IMR-90 (cell line): ENCODE results near the gene KLF1. TPM values are rescaled to one million over a fixed set of nuclear protein-coding genes. Genes with fewer than 3 reads are reported as not detected.

Experiments
- ATAC-seq: fragments of 200-7000 bp; cut with Tn5 transposase; 2 replicates; pipeline ENCODE4 v1.9.1; 2020; ENCODE audit warnings: low read depth, mild to moderate bottlenecking, moderate library complexity
- BruUV-seq: library from RNA; stranded (reverse); fragments of 400-500 nt; replicated peaks from 2 replicates; lab custom pipeline; 2021; lab: Mats Ljungman, UMichigan
- CTCF ChIA-PET: fragments of 300-600 bp; formaldehyde crosslinking; extraction: SDS; loops from one replicate; lab custom pipeline; 2021; ENCODE audit warnings: antibody characterized with exemption; lab: Yijun Ruan, JAX
- POLR2A ChIA-PET: fragments of 300-600 bp; sonication (Branson Sonifier 250); formaldehyde crosslinking; loops from one replicate; lab custom pipeline; 2022; ENCODE audit warnings: antibody characterized with exemption; ENCODE audit not compliant: unreplicated experiment; lab: Charles Lee
- DNase-seq: peaks from one replicate; pipeline ENCODE4 v3.0.0; 2013
- H2AFZ ChIP-seq: replicated peaks from 2 replicates; pipeline ENCODE3; 2013; ENCODE audit warnings: low read length, mild to moderate bottlenecking; ENCODE audit not compliant: poor library complexity
- H2AK5ac ChIP-seq: 2 replicates; pipeline ENCODE4 v1.6.1; 2013; ENCODE audit warnings: low read depth, low read length, inconsistent platforms
- H2AK9ac ChIP-seq: replicated peaks from 2 replicates; pipeline ENCODE3; 2013; ENCODE audit warnings: mild to moderate bottlenecking, low read depth, low read length, moderate library complexity; ENCODE audit not compliant: poor library complexity
- H2BK120ac ChIP-seq: 2 replicates; pipeline ENCODE4 v1.6.1; 2013; ENCODE audit warnings: low read depth, low read length, inconsistent platforms
- H2BK15ac ChIP-seq: 3 replicates; pipeline ENCODE4 v1.6.1; 2013; ENCODE audit warnings: low read depth, low read length, inconsistent platforms
- H2BK20ac ChIP-seq: 2 replicates; pipeline ENCODE4 v1.6.1; 2013; ENCODE audit warnings: low read depth, mild to moderate bottlenecking, inconsistent platforms, low read length, moderate library complexity
- H2BK5ac ChIP-seq: 2 replicates; pipeline ENCODE4 v1.6.1; 2013; ENCODE audit warnings: mild to moderate bottlenecking, low read depth, low read length, inconsistent platforms; ENCODE audit not compliant: poor library complexity, severe bottlenecking
- H3K14ac ChIP-seq: replicated peaks from 2 replicates; pipeline ENCODE4 v1.6.1; 2013; ENCODE audit warnings: low read depth, low read length, inconsistent platforms
- H3K18ac ChIP-seq: 2 replicates; pipeline ENCODE4 v1.6.1; 2013; ENCODE audit warnings: low read depth, low read length, control low read depth
- H3K23ac ChIP-seq: 2 replicates; pipeline ENCODE4 v1.6.1; 2013; ENCODE audit warnings: low read depth, low read length, inconsistent platforms
- H3K27ac ChIP-seq: 2 replicates; pipeline ENCODE4 v1.5.1; 2013; ENCODE audit warnings: mild to moderate bottlenecking, control low read depth, low read length; ENCODE audit not compliant: insufficient read depth
- H3K27me3 ChIP-seq: 2 replicates; pipeline ENCODE4 v1.6.1; 2013; ENCODE audit warnings: low read length; ENCODE audit not compliant: control insufficient read depth, insufficient read depth
- H3K36me3 ChIP-seq: 2 replicates; pipeline ENCODE4 v1.6.1; 2013; ENCODE audit warnings: low read length, mixed read lengths; ENCODE audit not compliant: control insufficient read depth, insufficient read depth
- H3K4ac ChIP-seq: 2 replicates; pipeline ENCODE4 v1.6.1; 2013; ENCODE audit warnings: low read depth, low read length, inconsistent platforms
- H3K4me1 ChIP-seq: 2 replicates; pipeline ENCODE4 v1.6.1; 2013; ENCODE audit warnings: low read length, mixed read lengths; ENCODE audit not compliant: control insufficient read depth, insufficient read depth
- H3K4me2 ChIP-seq: 2 replicates; pipeline ENCODE4 v1.6.1; 2013; ENCODE audit warnings: low read depth, mild to moderate bottlenecking, control low read depth, low read length, moderate library complexity
- H3K4me3 ChIP-seq: 2 replicates; pipeline ENCODE4 v1.5.1; 2013; ENCODE audit warnings: low read depth, mild to moderate bottlenecking, control low read depth, low read length, moderate library complexity; ENCODE audit not compliant: insufficient read depth
- H3K56ac ChIP-seq: 2 replicates; pipeline ENCODE4 v1.6.1; 2013; ENCODE audit warnings: low read length, inconsistent platforms; ENCODE audit not compliant: insufficient read depth; ENCODE audit errors: extremely low read depth
- H3K79me1 ChIP-seq, 2 experiments: 2 replicates each; pipeline ENCODE4 v1.6.1; 2013; ENCODE audit warnings: low read length in 2 of 2, inconsistent platforms in 1 of 2, low read depth in 1 of 2
- H3K9ac ChIP-seq: 2 replicates; pipeline ENCODE4 v1.6.1; 2013; ENCODE audit warnings: low read depth, low read length, control low read depth
- H3K9me1 ChIP-seq: 2 replicates; pipeline ENCODE4 v1.6.1; 2013; ENCODE audit warnings: low read length, inconsistent platforms; ENCODE audit not compliant: insufficient read depth
- H3K9me3 ChIP-seq: 2 replicates; pipeline ENCODE4 v1.6.1; 2013; ENCODE audit warnings: low read length; ENCODE audit not compliant: control insufficient read depth, insufficient read depth
- H4K20me1 ChIP-seq: 2 replicates; pipeline ENCODE4 v1.6.1; 2013; ENCODE audit warnings: low read length, inconsistent platforms; ENCODE audit not compliant: insufficient read depth
- H4K5ac ChIP-seq: 2 replicates; pipeline ENCODE4 v1.6.1; 2013; ENCODE audit warnings: mild to moderate bottlenecking, low read depth, low read length, control low read depth
- H4K8ac ChIP-seq, 2 experiments: 2 replicates each; pipeline ENCODE4 v1.6.1; 2013; ENCODE audit warnings: low read depth in 2 of 2, low read length in 2 of 2, control low read depth in 1 of 2, inconsistent platforms in 1 of 2
- H4K91ac ChIP-seq: 2 replicates; pipeline ENCODE4 v1.6.1; 2013; ENCODE audit warnings: low read depth, low read length, inconsistent platforms; ENCODE audit not compliant: insufficient read depth
- BHLHE40 ChIP-seq: fragments of 150-350 bp; IDR thresholded peaks from 2 replicates; pipeline ENCODE4 v1.6.1; 2016; ENCODE audit warnings: mild to moderate bottlenecking, low read depth, low read length
- NFE2L2 ChIP-seq: fragments of 150-350 bp; IDR thresholded peaks from 2 replicates; pipeline ENCODE4 v1.6.1; 2016; ENCODE audit warnings: low read depth, mild to moderate bottlenecking, low read length
- RAD21 ChIP-seq: IDR thresholded peaks from 2 replicates; pipeline ENCODE4 v1.6.1; 2012; ENCODE audit warnings: low read length, improper control_type of control experiment
- WGBS, 2 experiments: methylation state at CpG; one replicate each; pipeline versions ENCODE4 v1.1.5 to v1.1.7; 2013; ENCODE audit warnings: missing lambda C conversion rate in 2 of 2; ENCODE audit not compliant: insufficient read length in 1 of 2; ENCODE audit errors: extremely low coverage in 2 of 2; 5-methylcytosine and 5-hydroxymethylcytosine counted together
- dilution Hi-C: fragments of 300-500 bp; cut with HindIII; formaldehyde crosslinking; loops from one replicate; pipeline ENCODE4 v1.14.3; 2018; ENCODE audit warnings: low sequenced_read_pairs; ENCODE audit not compliant: unreplicated experiment
- in situ Hi-C: fragments of 300-500 bp; cut with MboI; formaldehyde crosslinking; loops from 3 replicates; pipeline ENCODE4 v1.14.3; 2019; ENCODE audit warnings: low sequenced_read_pairs, inconsistent platforms, mixed read lengths
- intact Hi-C: fragments of 100-400 bp; cut with micrococcal nuclease; formaldehyde crosslinking; loops from 2 replicates; pipeline ENCODE4 v1.10.0; 2022
- polyA plus RNA-seq, 3 experiments: library from polyadenylated mRNA; depleted of rRNA; stranded (reverse); fragments of >200 nt; gene quantifications; 2 replicates each; pipeline ENCODE4 v1.2.3, GENCODE V29; 2012; ENCODE audit warnings: low replicate concordance in 1 of 3
- total RNA-seq: library from RNA; depleted of rRNA; stranded (reverse); fragments of >200 nt; gene quantifications from 2 replicates; pipeline ENCODE4 v1.2.3, GENCODE V29; 2012
- TF ChIP-seq, protein P1 (sequence below): fragments of 150-350 bp; IDR thresholded peaks from 2 replicates; pipeline ENCODE4 v1.6.1; 2016; ENCODE audit warnings: low read depth, mild to moderate bottlenecking, low read length, moderate library complexity, borderline replicate concordance

Gene KLF1
- total and polyA plus RNA-seq, 2 of the 4 experiments (the other 2 are of a cell fraction) = not detected

DNA sequence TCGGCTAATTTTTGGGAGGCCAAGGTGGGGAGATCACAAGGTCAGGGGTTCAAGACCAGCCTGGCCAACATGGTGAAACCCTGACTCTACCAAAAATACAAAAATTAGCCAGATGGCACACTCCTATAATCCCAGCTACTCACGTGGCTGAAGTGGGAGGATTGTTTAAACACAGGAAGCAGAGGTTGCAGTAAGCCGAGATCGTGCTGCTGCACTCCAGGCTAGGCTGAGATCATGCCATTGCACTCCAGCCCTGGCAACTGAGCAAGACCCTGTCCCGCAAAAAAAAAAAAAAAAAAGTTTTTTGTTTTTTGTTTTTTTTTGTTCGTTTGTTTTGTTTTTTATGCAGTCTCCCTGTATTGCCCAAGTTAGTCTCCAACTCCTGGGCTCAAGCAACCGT, 27.5 kb downstream of the KLF1 start:
- CTCF ChIA-PET = no interaction called here
- Histone ChIP-seq H3K4me2 (no peak overlapping the region), H3K36me3 (no peaks in the 10 kb centered on the region), H2AK9ac (no peak overlapping the region), H3K56ac (no peak overlapping the region), H3K9me1 (no peaks in the 10 kb centered on the region), H2BK20ac (no peak overlapping the region), H3K9me3 (no peaks in the 10 kb centered on the region), H3K9ac (no peak overlapping the region), H2AK5ac (no peak overlapping the region), H2AFZ (no peak overlapping the region), H3K18ac (no peak overlapping the region), H4K20me1 (no peaks in the 10 kb centered on the region), H4K91ac (no peak overlapping the region), H4K5ac (no peak overlapping the region), H2BK15ac (no peak overlapping the region), H2BK120ac (no peak overlapping the region), H4K8ac (no peak overlapping the region), H3K27ac (no peak overlapping the region), H3K4ac (no peak overlapping the region), H3K4me1 (no peaks in the 10 kb centered on the region), H3K79me1 (no peaks in the 10 kb centered on the region), H3K23ac (no peak overlapping the region), H3K14ac (no peak overlapping the region), H3K4me3 (no peak overlapping the region), H3K27me3 (peaks cover 7% of the 10 kb centered on the region), H2BK5ac (no peak overlapping the region)
- in situ Hi-C loops (no loop called here), intact Hi-C loops (no loop called here), dilution Hi-C loops (no loop called here)
- WGBS, 2 experiments = 20% methylated on average over 2 of the region's 7 CpGs; no CpG with 5 or more reads in 1 of the 2 experiments
- DNase-seq (peak; percentile 33), ATAC-seq (peak; percentile 82)
- POLR2A ChIA-PET = no interaction called here
- TF ChIP-seq RAD21 (no peak), NFE2L2 (no peak), BHLHE40 (peak; percentile 33; the same call in 1 of the 2 replicates)
- TF ChIP-seq, protein P1, sequence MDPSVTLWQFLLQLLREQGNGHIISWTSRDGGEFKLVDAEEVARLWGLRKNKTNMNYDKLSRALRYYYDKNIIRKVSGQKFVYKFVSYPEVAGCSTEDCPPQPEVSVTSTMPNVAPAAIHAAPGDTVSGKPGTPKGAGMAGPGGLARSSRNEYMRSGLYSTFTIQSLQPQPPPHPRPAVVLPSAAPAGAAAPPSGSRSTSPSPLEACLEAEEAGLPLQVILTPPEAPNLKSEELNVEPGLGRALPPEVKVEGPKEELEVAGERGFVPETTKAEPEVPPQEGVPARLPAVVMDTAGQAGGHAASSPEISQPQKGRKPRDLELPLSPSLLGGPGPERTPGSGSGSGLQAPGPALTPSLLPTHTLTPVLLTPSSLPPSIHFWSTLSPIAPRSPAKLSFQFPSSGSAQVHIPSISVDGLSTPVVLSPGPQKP = no peak
- BruUV-seq = no TSS peak
